MG63 (cell line): ENCODE measurements around the gene RGS8. TPM values are rescaled to one million over a fixed set of nuclear protein-coding genes. Genes with fewer than 3 reads are reported as not detected.

ENCODE experiments used
- total RNA-seq: library from RNA; depleted of rRNA; stranded (reverse); fragments of >200 nt; shearing (Covaris generic); gene quantifications from 2 replicates; pipeline ENCODE4 v1.2.3, GENCODE V29; 2014; ENCODE audit warnings: low replicate concordance; rRNA removed

RGS8 gene
- total RNA-seq, 1 experiment from 2014 or later, result not detected

Other genes starting within 250 kb of the RGS8 start
- gene RGSL1, start 234.4 kb downstream of the RGS8 start, total RNA-seq, result not detected in 2 replicates
- gene RNASEL, start 95.3 kb downstream of the RGS8 start, total RNA-seq, result 4.0 TPM in 2 replicates
- 0.40 TPM in 1 of 2 replicates, not detected in the other for gene RGS16, start 80.2 kb downstream of the RGS8 start, total RNA-seq
- gene NPL, start 105.2 kb upstream of the RGS8 start, total RNA-seq, result 2.3 and 6.8 TPM in 2 replicates
- 241 and 253 TPM in 2 replicates for gene DHX9, start 154.8 kb upstream of the RGS8 start, total RNA-seq